ENCODE results near the gene PAM. TPM values are rescaled to one million over a fixed set of nuclear protein-coding genes. Genes with fewer than 3 reads are reported as not detected.

Gene PAM
- total RNA-seq, 1 donor from 2014 or later: 200 TPM

GRCh38 chr5:102920762-102921161 is 165.7 kb downstream of the PAM start:
- H3K4me3 ChIP-seq (ENCODE audit: low read depth, low read length): no peak overlapping the region
- TF ChIP-seq, protein P1, sequence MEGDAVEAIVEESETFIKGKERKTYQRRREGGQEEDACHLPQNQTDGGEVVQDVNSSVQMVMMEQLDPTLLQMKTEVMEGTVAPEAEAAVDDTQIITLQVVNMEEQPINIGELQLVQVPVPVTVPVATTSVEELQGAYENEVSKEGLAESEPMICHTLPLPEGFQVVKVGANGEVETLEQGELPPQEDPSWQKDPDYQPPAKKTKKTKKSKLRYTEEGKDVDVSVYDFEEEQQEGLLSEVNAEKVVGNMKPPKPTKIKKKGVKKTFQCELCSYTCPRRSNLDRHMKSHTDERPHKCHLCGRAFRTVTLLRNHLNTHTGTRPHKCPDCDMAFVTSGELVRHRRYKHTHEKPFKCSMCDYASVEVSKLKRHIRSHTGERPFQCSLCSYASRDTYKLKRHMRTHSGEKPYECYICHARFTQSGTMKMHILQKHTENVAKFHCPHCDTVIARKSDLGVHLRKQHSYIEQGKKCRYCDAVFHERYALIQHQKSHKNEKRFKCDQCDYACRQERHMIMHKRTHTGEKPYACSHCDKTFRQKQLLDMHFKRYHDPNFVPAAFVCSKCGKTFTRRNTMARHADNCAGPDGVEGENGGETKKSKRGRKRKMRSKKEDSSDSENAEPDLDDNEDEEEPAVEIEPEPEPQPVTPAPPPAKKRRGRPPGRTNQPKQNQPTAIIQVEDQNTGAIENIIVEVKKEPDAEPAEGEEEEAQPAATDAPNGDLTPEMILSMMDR (conservative IDR thresholded peaks at IDR 0.05; ENCODE audit: low read depth, low read length): no peak
- no peak for DNase-seq (ENCODE audit: low read depth)

DNA sequence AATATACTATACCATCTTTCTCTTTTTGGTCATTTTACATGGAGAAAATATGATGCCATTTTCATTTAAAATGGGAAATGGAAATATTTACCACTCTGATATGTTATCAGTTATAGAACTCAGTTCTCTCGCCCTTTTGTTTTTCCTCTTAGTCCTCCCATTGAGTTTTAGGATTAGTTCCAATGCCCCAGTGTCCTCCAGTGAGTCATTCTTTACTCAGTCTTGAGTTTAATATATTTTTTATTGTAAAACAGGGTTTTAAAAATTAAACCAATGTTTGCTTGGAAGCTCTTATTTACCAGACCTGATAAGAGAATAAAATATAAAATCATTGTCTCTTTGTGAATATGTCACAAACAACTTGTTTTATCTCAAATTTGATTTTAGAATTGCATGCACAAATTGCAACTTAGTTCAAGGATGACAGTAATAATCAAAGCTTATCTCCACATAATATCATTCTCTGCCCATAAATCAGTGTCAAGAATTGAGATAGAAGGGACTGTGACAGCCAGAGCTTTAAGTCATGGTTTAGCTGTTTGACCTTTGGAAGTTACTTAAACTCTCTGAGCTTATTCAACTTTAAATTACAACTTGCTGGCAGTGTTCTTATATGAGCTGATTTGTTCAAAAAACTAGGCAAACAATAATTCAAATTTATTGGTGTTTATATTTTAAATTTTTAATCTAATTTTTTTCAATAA is 166.4 kb downstream of the PAM start:
- TF ChIP-seq, protein P1 (conservative IDR thresholded peaks at IDR 0.05; ENCODE audit: low read depth, low read length): no peak
- no peak overlapping the region for H3K4me3 ChIP-seq (ENCODE audit: low read depth, low read length)
- no peak for DNase-seq (ENCODE audit: low read depth)

DNA sequence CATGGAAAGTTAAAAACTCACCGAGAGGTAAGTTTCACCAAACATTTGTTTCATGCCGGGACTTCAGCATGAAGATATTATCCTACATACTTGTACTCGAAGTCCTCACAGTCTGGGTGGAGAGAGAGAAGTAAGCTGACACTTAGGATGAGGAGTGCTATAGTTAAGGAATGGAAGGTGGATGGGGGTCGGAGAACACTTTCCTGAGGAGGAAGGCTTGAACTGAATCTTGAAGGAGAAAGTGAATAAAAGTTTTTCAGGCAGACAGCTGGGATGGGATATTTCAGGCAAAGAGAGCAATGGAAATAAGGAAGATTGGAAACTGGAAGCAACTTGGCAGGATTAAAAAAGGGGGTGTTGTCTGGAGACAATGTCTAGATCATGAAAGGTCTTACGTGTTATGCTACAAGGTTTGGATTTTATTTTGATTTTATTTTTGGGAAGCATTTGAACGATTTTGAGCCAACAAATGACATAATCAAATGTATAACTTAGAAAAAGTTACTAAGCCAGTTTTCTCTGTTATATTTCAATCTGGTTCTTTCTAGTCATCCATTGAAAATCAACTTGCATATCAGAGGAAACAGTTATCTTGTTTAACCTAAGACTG is 167.1 kb downstream of the PAM start:
- no peak for DNase-seq (ENCODE audit: low read depth)
- H3K4me3 ChIP-seq (ENCODE audit: low read depth, low read length): no peak overlapping the region
- TF ChIP-seq, protein P1 (conservative IDR thresholded peaks at IDR 0.05; ENCODE audit: low read depth, low read length): no peak

DNA sequence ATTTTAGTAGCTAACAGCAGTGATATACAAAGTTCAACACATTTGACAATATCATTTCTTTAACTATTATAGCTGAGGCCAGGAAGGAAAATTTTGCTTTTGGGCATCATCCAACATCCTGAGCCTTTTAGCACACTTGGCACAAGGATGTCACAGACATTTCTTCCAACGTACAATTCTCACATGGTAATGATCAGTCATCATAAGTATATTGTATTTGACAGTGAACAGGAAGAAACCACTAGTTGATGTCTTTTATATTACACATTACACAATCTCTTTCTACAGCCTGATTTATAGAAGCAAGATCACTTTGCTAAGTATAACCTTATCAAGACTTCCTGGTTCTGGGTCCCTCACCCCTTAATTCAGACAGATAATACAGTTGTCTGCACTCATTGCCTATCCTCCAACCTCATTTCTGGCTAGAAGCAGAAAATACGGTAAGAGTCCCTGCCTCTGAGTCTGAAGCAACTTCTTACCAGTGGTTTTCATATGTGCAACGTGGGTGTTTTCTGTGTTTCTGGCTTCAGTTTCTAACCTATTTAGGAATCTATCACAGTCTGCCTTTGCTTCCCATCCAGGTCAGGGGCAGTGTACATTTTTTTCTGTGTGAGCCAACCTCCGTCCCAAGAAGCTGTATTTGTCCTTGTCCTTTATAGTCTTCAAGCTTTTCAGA is 167.8 kb downstream of the PAM start:
- TF ChIP-seq, protein P1 (conservative IDR thresholded peaks at IDR 0.05; ENCODE audit: low read depth, low read length): no peak
- H3K4me3 ChIP-seq (ENCODE audit: low read depth, low read length): no peak overlapping the region
- no peak for DNase-seq (ENCODE audit: low read depth)

DNA sequence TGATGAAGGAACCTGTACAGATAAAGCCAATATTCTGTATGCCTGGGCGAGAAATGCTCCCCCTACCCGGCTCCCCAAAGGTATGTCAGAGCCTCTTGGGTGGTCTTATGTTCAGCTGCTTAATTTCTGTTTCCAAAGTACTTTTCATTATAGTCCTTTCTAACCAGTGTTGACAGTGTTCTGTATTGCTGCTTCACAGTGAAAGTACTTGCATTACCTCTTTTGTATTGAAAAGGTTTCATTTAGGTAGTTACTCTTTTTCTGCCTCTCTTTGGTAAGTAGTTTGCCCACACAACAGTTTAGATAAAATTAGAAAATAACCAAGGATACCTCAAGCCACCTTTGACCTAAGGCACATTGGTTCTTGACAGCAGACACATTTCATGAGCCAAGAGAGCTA is 169.9 kb downstream of the PAM start:
- TF ChIP-seq, protein P1 (conservative IDR thresholded peaks at IDR 0.05; ENCODE audit: low read depth, low read length): no peak
- no peak overlapping the region for H3K4me3 ChIP-seq (ENCODE audit: low read depth, low read length)
- no peak for DNase-seq (ENCODE audit: low read depth)

DNA sequence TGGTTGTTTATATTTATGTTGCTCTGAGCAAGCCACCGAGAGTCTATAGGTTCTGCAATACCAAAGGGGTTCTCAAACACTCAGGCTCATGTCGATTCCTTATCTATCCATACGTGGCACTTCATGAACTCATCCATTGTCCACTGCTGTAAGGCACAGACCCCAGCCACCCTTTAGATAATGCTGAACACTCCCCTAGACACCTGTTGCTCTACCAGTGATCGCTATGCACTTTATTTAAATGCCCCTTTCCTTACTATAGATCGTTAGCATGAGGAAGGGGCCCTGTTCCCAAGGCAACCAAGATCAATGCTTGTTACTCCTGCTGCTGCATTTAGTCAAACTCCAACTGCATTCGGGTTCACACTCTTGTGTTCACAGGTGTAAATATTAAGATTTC is 171.9 kb downstream of the PAM start:
- TF ChIP-seq, protein P1 (conservative IDR thresholded peaks at IDR 0.05; ENCODE audit: low read depth, low read length): no peak
- H3K4me3 ChIP-seq (ENCODE audit: low read depth, low read length): no peak overlapping the region
- no peak for DNase-seq (ENCODE audit: low read depth)
